Measurements from ENCODE around the gene IFNA16. TPM values are rescaled to one million over a fixed set of nuclear protein-coding genes. Genes with fewer than 3 reads are reported as not detected.
"Not testable (repeated sequence)": the region's sequence is repeated elsewhere in the genome, so short reads cannot be mapped to it uniquely, and the experiment has no call there.

Gene IFNA16
- total RNA-seq, 1 experiment from 2014 or later: not detected

GRCh38 chr9:21235468-21236359 is 18.6 kb upstream of the IFNA16 start:
- H3K27ac ChIP-seq (ENCODE audit: low read depth, low read length); H3K9ac ChIP-seq (ENCODE audit: low read length); BruUV-seq (replicated peaks); H3K36me3 ChIP-seq (ENCODE audit: control insufficient read depth in 1 of 2, insufficient read depth in 2 of 2, low read length in 2 of 2); H3K9me3 ChIP-seq (ENCODE audit: control insufficient read depth in 1 of 2, insufficient read depth in 1 of 2, low read depth in 1 of 2, low read length in 2 of 2); H4K20me1 ChIP-seq (ENCODE audit: insufficient read depth); H3K27me3 ChIP-seq (ENCODE audit: insufficient read depth, low read length); H3K4me1 ChIP-seq (ENCODE audit: control insufficient read depth in 1 of 2, insufficient read depth in 2 of 2, low read length in 2 of 2); H3K9me2 ChIP-seq (ENCODE audit: insufficient read depth); H3K4me3 ChIP-seq (replicated peaks in 1 of 2; ENCODE audit: low read depth in 1 of 2, low read length in 2 of 2); H3K79me2 ChIP-seq (ENCODE audit: insufficient read depth, low read length): not testable (repeated sequence)
- ChIA-PET CTCF (interaction anchor here (0.6 to 2.6 kb wide), 33 partner anchors 9 to 1008 kb away, joined by 3 to 22 read pairs (median 5); partner anchors contain the start of gene CDKN2B), POLR2A (interaction anchor here (0.7 kb wide), 1 partner anchor 285 kb away, joined by 3 read pairs; no protein-coding TSS in a partner anchor), RAD21 (ENCODE audit: low non-redundant PET in 1 of 2, low total read pairs in 2 of 2, uncharacterized antibody in 2 of 2, unreplicated experiment in 2 of 2) (interaction anchor here (0.6 to 1.0 kb wide), 3 partner anchors 83 to 558 kb away, joined by 3 to 4 read pairs (median 3); no protein-coding TSS in a partner anchor)
- Histone ChIP-seq H3K4me2 (ENCODE audit: low read length) (peak overlapping the region; percentile 44), H2AFZ (ENCODE audit: low read depth, low read length, poor library complexity, severe bottlenecking) (peak overlapping the region; percentile 59)
- peak; percentile 97 for ATAC-seq
- peak; percentile 56 for DNase-seq (ENCODE audit: low read depth, low spot score)
- TF ChIP-seq, protein P1, sequence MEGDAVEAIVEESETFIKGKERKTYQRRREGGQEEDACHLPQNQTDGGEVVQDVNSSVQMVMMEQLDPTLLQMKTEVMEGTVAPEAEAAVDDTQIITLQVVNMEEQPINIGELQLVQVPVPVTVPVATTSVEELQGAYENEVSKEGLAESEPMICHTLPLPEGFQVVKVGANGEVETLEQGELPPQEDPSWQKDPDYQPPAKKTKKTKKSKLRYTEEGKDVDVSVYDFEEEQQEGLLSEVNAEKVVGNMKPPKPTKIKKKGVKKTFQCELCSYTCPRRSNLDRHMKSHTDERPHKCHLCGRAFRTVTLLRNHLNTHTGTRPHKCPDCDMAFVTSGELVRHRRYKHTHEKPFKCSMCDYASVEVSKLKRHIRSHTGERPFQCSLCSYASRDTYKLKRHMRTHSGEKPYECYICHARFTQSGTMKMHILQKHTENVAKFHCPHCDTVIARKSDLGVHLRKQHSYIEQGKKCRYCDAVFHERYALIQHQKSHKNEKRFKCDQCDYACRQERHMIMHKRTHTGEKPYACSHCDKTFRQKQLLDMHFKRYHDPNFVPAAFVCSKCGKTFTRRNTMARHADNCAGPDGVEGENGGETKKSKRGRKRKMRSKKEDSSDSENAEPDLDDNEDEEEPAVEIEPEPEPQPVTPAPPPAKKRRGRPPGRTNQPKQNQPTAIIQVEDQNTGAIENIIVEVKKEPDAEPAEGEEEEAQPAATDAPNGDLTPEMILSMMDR (IDR thresholded peaks at IDR 0.05 in 2 of 3, conservative IDR thresholded peaks at IDR 0.05 in 1 of 3; ENCODE audit: borderline replicate concordance in 1 of 3, insufficient read depth in 1 of 3, low read depth in 2 of 3, low read length in 2 of 3): peak; percentile 68 to 73 (median 68)
- peak; percentile 80 for TF ChIP-seq RAD21 (IDR thresholded peaks at IDR 0.05; ENCODE audit: low read depth)
- intact Hi-C loops (cut with micrococcal nuclease): loop anchor here (1.0 to 10.0 kb wide), 2 partner anchors 270 to 559 kb away; no protein-coding TSS in a partner anchor

DNA sequence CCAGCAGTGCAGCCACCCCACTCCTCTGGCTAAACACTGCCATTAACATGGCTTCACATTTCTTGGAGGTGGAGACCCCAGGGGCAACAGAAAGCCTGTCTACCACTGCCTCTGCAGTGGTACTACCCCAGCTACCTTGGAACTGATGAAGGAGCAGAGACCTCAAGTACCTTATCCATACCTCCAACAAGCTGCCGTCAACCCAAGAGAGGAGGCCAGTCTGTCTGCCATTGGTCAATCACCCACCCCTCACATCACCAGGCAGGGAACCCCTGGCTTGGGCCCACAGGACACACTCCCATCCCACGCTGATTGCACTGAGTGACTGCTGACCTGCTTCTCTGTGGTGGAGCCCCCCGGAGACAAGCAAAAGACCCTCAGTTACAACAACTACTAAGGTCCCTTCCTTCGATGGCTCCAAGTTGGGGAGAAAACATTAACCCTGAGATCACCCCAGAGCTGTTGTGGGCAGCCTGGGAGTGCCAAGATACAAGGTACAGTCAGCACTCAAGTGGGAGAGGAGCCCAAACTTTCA is 17.1 kb upstream of the IFNA16 start:
- ChIA-PET CTCF (interaction anchor here (1.6 kb wide), 1 partner anchor 19 kb away, joined by 3 read pairs; no protein-coding TSS in a partner anchor), RAD21 (ENCODE audit: low non-redundant PET in 1 of 2, low total read pairs in 2 of 2, uncharacterized antibody in 2 of 2, unreplicated experiment in 2 of 2) (no interaction called here), POLR2A (no interaction called here)
- DNase-seq (ENCODE audit: low read depth, low spot score) (no peak), ATAC-seq (no peak)
- Histone ChIP-seq H3K9me2 (ENCODE audit: insufficient read depth) (no peaks in the 10 kb centered on the region), H3K4me1 (ENCODE audit: control insufficient read depth in 1 of 2, insufficient read depth in 2 of 2, low read length in 2 of 2) (no peaks in the 10 kb centered on the region), H3K36me3 (ENCODE audit: control insufficient read depth in 1 of 2, insufficient read depth in 2 of 2, low read length in 2 of 2) (no peaks in the 10 kb centered on the region), H3K9ac (ENCODE audit: low read length) (no peak overlapping the region), H3K27me3 (ENCODE audit: insufficient read depth, low read length) (no peaks in the 10 kb centered on the region), H3K9me3 (ENCODE audit: control insufficient read depth in 1 of 2, insufficient read depth in 1 of 2, low read depth in 1 of 2, low read length in 2 of 2) (no peaks in the 10 kb centered on the region), H3K4me2 (ENCODE audit: low read length) (no peak overlapping the region), H4K20me1 (ENCODE audit: insufficient read depth) (no peaks in the 10 kb centered on the region), H2AFZ (ENCODE audit: low read depth, low read length, poor library complexity, severe bottlenecking) (no peak overlapping the region), H3K79me2 (ENCODE audit: insufficient read depth, low read length) (no peaks in the 10 kb centered on the region), H3K27ac (ENCODE audit: low read depth, low read length) (no peak overlapping the region), H3K4me3 (replicated peaks in 1 of 2; ENCODE audit: low read depth in 1 of 2, low read length in 2 of 2) (no peak overlapping the region)
- intact Hi-C loops (cut with micrococcal nuclease): loop anchor here (10.0 kb wide), 1 partner anchor 561 kb away; no protein-coding TSS in a partner anchor
- BruUV-seq (replicated peaks): no TSS peak
- TF ChIP-seq FOSL1 (IDR thresholded peaks at IDR 0.05; ENCODE audit: low read depth) (no peak), REST (IDR thresholded peaks at IDR 0.05; ENCODE audit: low read depth) (no peak), EZH2phosphoT487 (IDR thresholded peaks at IDR 0.05; ENCODE audit: borderline replicate concordance) (no peak), SRF (IDR thresholded peaks at IDR 0.05; ENCODE audit: low read depth) (no peak), POLR2A (IDR thresholded peaks at IDR 0.05; ENCODE audit: borderline replicate concordance, extremely low read depth, insufficient read depth, insufficient read length) (no peak), EGR1 (IDR thresholded peaks at IDR 0.05; ENCODE audit: low read depth) (no peak), ZFX (IDR thresholded peaks at IDR 0.05) (no peak), ELF1 (IDR thresholded peaks at IDR 0.05; ENCODE audit: borderline replicate concordance, low read depth) (no peak), SIN3A (IDR thresholded peaks at IDR 0.05; ENCODE audit: low read depth) (no peak), CBX3 (IDR thresholded peaks at IDR 0.05; ENCODE audit: low read depth) (no peak), YY1 (IDR thresholded peaks at IDR 0.05; ENCODE audit: extremely low read depth, insufficient replicate concordance, low read depth, low read length) (no peak), EZH2 (IDR thresholded peaks at IDR 0.05) (no peak)
